ENCODE data around the gene CR2.
"Not testable (repeated sequence)": the region's sequence is repeated elsewhere in the genome, so short reads cannot be mapped to it uniquely, and the experiment has no call there.

Gene CR2

GRCh38 chr1:207423560-207424292 is 30.4 kb upstream of the CR2 start:
- no peaks in the 10 kb centered on the region for H3K9me3 ChIP-seq (ENCODE audit: control insufficient read depth, low read length)
- H3K4me3 ChIP-seq (ENCODE audit: insufficient read depth, low read depth, low read length), result no peak overlapping the region
- WGBS, 2 experiments, result 81 to 82% methylated on average over 28 of the region's 28 CpGs
- H3K4me1 ChIP-seq (ENCODE audit: control insufficient read depth, insufficient read depth, low read length), result no peaks in the 10 kb centered on the region
- H3K36me3 ChIP-seq (ENCODE audit: control insufficient read depth, insufficient read depth, low read length), result no peaks in the 10 kb centered on the region
- H3K27ac ChIP-seq (ENCODE audit: insufficient read depth, low read depth, low read length, poor library complexity, severe bottlenecking), result no peak overlapping the region
- no peaks in the 10 kb centered on the region for H3K27me3 ChIP-seq (ENCODE audit: control insufficient read depth, insufficient read depth, low read length, poor library complexity, severe bottlenecking)

DNA sequence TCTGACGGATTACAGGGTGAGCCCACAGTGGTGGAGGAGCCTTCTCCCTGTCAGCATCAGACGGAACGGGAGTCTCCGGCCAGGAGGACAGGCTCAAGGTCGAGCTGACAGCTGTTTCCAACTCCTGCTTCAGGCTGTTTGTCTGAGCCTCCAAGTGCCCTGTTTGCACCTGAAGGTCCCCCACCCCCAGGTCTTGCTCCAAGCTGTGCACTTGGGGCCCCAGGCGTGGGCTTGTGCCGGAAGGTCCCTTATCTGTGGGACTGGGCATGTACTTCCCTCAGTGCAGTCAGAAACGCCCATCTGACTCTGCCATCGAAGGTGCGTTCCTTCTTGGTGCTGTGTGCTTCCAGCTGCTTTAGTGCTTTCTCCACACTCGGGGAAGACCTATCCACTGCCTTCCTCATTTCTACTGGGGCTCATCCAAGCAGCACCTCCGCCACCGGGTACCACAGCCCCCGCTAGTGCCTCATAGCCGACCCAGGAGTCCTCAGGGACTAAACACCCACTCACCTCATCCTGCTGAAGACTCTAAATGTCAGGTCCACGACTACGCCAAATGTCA is 29.5 kb upstream of the CR2 start:
- Histone ChIP-seq H3K36me3 (ENCODE audit: control insufficient read depth, insufficient read depth, low read length) (no peaks in the 10 kb centered on the region), H3K27me3 (ENCODE audit: control insufficient read depth, insufficient read depth, low read length, poor library complexity, severe bottlenecking) (no peaks in the 10 kb centered on the region), H3K4me1 (ENCODE audit: control insufficient read depth, insufficient read depth, low read length) (no peaks in the 10 kb centered on the region), H3K27ac (ENCODE audit: insufficient read depth, low read depth, low read length, poor library complexity, severe bottlenecking) (no peak overlapping the region), H3K9me3 (ENCODE audit: control insufficient read depth, low read length) (no peaks in the 10 kb centered on the region), H3K4me3 (ENCODE audit: insufficient read depth, low read depth, low read length) (no peak overlapping the region)
- WGBS, 2 experiments, result 88 to 89% methylated on average over 17 of the region's 17 CpGs

- H3K36me3 ChIP-seq (ENCODE audit: control insufficient read depth, insufficient read depth, low read length), result no peaks in the 10 kb centered on the region
- no peaks in the 10 kb centered on the region for H3K9me3 ChIP-seq (ENCODE audit: control insufficient read depth, low read length)
- WGBS, 2 experiments, result 78 to 79% methylated on average over 1 of the region's 1 CpG
- H3K27ac ChIP-seq (ENCODE audit: insufficient read depth, low read depth, low read length, poor library complexity, severe bottlenecking), result no peak overlapping the region
- no peaks in the 10 kb centered on the region for H3K27me3 ChIP-seq (ENCODE audit: control insufficient read depth, insufficient read depth, low read length, poor library complexity, severe bottlenecking)
- H3K4me3 ChIP-seq (ENCODE audit: insufficient read depth, low read depth, low read length), result no peak overlapping the region
- no peaks in the 10 kb centered on the region for H3K4me1 ChIP-seq (ENCODE audit: control insufficient read depth, insufficient read depth, low read length)
Observed at GRCh38 chr1:207427832-207428585, 26.1 kb upstream of the CR2 start.

DNA sequence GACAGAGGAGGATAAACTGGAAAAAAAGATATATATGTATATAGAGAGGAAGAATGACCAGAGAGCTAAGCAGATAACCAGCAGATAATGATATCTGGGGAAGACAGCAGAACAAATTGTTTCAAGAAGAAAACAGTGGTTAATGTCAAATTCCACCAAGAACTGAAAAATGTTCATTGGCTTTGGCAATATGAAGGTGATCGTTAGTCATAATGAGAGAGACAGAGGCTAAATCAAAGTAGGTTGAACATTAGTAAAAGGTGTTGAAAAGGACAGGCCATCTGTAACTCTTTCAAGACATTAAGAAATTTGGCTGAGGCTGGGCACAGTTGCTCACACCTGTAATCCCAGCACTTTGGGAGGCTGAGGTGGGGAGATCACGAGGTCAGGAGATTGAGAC is 25.3 kb upstream of the CR2 start:
- Histone ChIP-seq H3K36me3 (ENCODE audit: control insufficient read depth, insufficient read depth, low read length) (no peaks in the 10 kb centered on the region), H3K27me3 (ENCODE audit: control insufficient read depth, insufficient read depth, low read length, poor library complexity, severe bottlenecking) (no peaks in the 10 kb centered on the region), H3K4me1 (ENCODE audit: control insufficient read depth, insufficient read depth, low read length) (no peaks in the 10 kb centered on the region), H3K4me3 (ENCODE audit: insufficient read depth, low read depth, low read length) (no peak overlapping the region), H3K27ac (ENCODE audit: insufficient read depth, low read depth, low read length, poor library complexity, severe bottlenecking) (no peak overlapping the region), H3K9me3 (ENCODE audit: control insufficient read depth, low read length) (no peaks in the 10 kb centered on the region)
- 91 to 95% methylated on average over 2 of the region's 2 CpGs for WGBS, 2 experiments

DNA sequence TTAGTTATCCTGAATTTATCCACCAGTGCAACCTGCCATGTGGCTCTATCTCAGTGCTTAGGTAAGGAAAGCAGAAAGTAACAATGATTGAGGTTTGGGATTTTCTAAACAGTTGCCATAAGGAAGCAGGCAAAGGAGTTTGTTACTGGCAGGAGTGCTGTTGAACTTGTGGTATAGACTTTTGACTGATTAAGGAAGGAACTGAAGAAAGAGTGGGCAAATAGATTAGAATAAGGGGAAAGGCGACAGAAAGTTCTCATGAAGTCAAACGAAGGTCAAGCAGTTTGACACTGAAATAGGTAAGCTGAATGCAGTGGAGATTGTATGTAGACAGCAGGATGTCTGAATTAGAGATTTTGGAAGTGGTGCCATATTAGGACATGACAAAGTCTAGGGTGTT is 24.2 kb upstream of the CR2 start:
- H3K4me3 ChIP-seq (ENCODE audit: insufficient read depth, low read depth, low read length), result no peak overlapping the region
- no peaks in the 10 kb centered on the region for H3K27me3 ChIP-seq (ENCODE audit: control insufficient read depth, insufficient read depth, low read length, poor library complexity, severe bottlenecking)
- no peak overlapping the region for H3K27ac ChIP-seq (ENCODE audit: insufficient read depth, low read depth, low read length, poor library complexity, severe bottlenecking)
- WGBS, 2 experiments, result 88 to 93% methylated on average over 2 of the region's 2 CpGs
- no peaks in the 10 kb centered on the region for H3K36me3 ChIP-seq (ENCODE audit: control insufficient read depth, insufficient read depth, low read length)
- no peaks in the 10 kb centered on the region for H3K9me3 ChIP-seq (ENCODE audit: control insufficient read depth, low read length)
- no peaks in the 10 kb centered on the region for H3K4me1 ChIP-seq (ENCODE audit: control insufficient read depth, insufficient read depth, low read length)

- H3K9me3 ChIP-seq (ENCODE audit: control insufficient read depth, low read length), result no peaks in the 10 kb centered on the region
- no peaks in the 10 kb centered on the region for H3K36me3 ChIP-seq (ENCODE audit: control insufficient read depth, insufficient read depth, low read length)
- no peak overlapping the region for H3K27ac ChIP-seq (ENCODE audit: insufficient read depth, low read depth, low read length, poor library complexity, severe bottlenecking)
- WGBS, 2 experiments, result 93 to 100% methylated on average over 1 of the region's 1 CpG
- no peaks in the 10 kb centered on the region for H3K27me3 ChIP-seq (ENCODE audit: control insufficient read depth, insufficient read depth, low read length, poor library complexity, severe bottlenecking)
- H3K4me1 ChIP-seq (ENCODE audit: control insufficient read depth, insufficient read depth, low read length), result no peaks in the 10 kb centered on the region
- H3K4me3 ChIP-seq (ENCODE audit: insufficient read depth, low read depth, low read length), result no peak overlapping the region
Observed at GRCh38 chr1:207430602-207431001, 23.5 kb upstream of the CR2 start.

DNA sequence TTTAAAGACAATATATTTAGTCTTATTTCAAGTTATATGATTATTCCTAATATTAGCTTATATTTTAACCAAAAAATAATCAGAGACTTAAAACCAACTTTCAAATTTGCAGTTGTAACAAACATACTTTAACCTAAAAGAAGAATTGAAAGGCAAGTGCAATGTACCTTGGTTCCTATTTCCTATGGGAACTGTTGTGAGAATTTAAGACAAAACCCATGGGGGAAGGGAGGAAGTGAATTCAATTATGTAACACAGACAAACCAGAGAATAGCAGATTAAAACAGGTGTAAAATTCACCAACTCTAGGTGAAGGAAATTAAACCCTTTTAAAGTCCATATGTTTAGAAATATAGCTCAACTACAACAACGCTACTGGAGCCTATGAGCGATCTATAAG is 22.6 kb upstream of the CR2 start:
- Histone ChIP-seq H3K27ac (ENCODE audit: insufficient read depth, low read depth, low read length, poor library complexity, severe bottlenecking) (no peak overlapping the region), H3K4me3 (ENCODE audit: insufficient read depth, low read depth, low read length) (no peak overlapping the region), H3K4me1 (ENCODE audit: control insufficient read depth, insufficient read depth, low read length) (no peaks in the 10 kb centered on the region), H3K27me3 (ENCODE audit: control insufficient read depth, insufficient read depth, low read length, poor library complexity, severe bottlenecking) (no peaks in the 10 kb centered on the region), H3K36me3 (ENCODE audit: control insufficient read depth, insufficient read depth, low read length) (no peaks in the 10 kb centered on the region), H3K9me3 (ENCODE audit: control insufficient read depth, low read length) (no peaks in the 10 kb centered on the region)
- whole genome bisulfite sequencing, 2 experiments, result 95 to 100% methylated on average over 2 of the region's 2 CpGs

DNA sequence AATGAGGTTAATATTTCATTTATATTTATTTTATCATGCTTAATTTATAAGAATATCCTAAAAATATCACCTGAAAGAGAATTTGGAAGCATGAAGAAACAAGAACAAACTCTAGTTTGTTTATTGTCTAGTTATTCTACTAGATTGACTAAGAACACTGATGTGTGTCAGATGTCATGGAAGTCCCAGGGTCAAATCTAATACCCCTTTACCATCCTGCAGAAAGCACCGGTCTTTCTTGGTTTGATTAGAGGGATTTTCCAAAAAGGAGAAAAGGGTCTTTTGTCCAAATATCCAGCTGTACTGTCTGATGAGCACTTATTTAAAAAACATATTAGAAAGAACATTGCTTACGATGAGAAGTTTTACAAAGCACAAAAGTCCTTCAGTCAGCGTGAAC is 20.7 kb upstream of the CR2 start:
- Histone ChIP-seq H3K36me3 (ENCODE audit: control insufficient read depth, insufficient read depth, low read length) (no peaks in the 10 kb centered on the region), H3K27me3 (ENCODE audit: control insufficient read depth, insufficient read depth, low read length, poor library complexity, severe bottlenecking) (no peaks in the 10 kb centered on the region), H3K4me1 (ENCODE audit: control insufficient read depth, insufficient read depth, low read length) (no peaks in the 10 kb centered on the region), H3K27ac (ENCODE audit: insufficient read depth, low read depth, low read length, poor library complexity, severe bottlenecking) (no peak overlapping the region), H3K9me3 (ENCODE audit: control insufficient read depth, low read length) (no peaks in the 10 kb centered on the region), H3K4me3 (ENCODE audit: insufficient read depth, low read depth, low read length) (no peak overlapping the region)
- 88 to 93% methylated on average over 3 of the region's 3 CpGs for WGBS, 2 experiments

- not testable (repeated sequence) for H3K9me3 ChIP-seq (ENCODE audit: control insufficient read depth, low read length); H3K27ac ChIP-seq (ENCODE audit: insufficient read depth, low read depth, low read length, poor library complexity, severe bottlenecking); H3K36me3 ChIP-seq (ENCODE audit: control insufficient read depth, insufficient read depth, low read length); H3K27me3 ChIP-seq (ENCODE audit: control insufficient read depth, insufficient read depth, low read length, poor library complexity, severe bottlenecking); H3K4me1 ChIP-seq (ENCODE audit: control insufficient read depth, insufficient read depth, low read length); H3K4me3 ChIP-seq (ENCODE audit: insufficient read depth, low read depth, low read length)
- 95 to 98% methylated on average over 3 of the region's 3 CpGs for WGBS, 2 experiments
Observed at GRCh38 chr1:207436746-207437145, 17.4 kb upstream of the CR2 start.

DNA sequence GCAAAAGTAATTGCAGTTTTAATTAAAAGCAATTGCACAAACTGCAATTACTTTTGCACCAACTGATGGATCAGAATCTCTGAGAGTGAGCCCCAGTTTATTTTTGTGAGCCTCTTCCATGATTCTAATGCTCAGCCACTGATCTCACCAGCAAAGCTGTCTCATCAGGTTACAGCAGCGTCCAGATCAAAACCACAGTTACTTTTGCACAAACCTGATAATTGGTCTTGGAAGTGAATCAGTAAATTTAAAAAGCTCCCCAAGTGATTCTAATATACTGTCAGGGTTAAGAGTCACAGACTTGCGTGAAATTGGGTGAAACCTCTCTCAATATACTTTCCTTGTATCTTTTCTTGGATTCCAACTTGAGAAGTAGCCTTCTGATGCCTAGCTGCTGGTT is 13.5 kb upstream of the CR2 start:
- no peaks in the 10 kb centered on the region for H3K27me3 ChIP-seq (ENCODE audit: control insufficient read depth, insufficient read depth, low read length, poor library complexity, severe bottlenecking)
- no peak overlapping the region for H3K27ac ChIP-seq (ENCODE audit: insufficient read depth, low read depth, low read length, poor library complexity, severe bottlenecking)
- no peaks in the 10 kb centered on the region for H3K36me3 ChIP-seq (ENCODE audit: control insufficient read depth, insufficient read depth, low read length)
- H3K9me3 ChIP-seq (ENCODE audit: control insufficient read depth, low read length), result no peaks in the 10 kb centered on the region
- 84 to 100% methylated on average over 2 of the region's 2 CpGs for WGBS, 2 experiments
- H3K4me1 ChIP-seq (ENCODE audit: control insufficient read depth, insufficient read depth, low read length), result no peaks in the 10 kb centered on the region
- no peak overlapping the region for H3K4me3 ChIP-seq (ENCODE audit: insufficient read depth, low read depth, low read length)

Measured in ectodermal cell (in vitro differentiated cells).